ENCODE results near the gene ACBD5.
"Not testable (repeated sequence)": the region's sequence is repeated elsewhere in the genome, so short reads cannot be mapped to it uniquely, and the experiment has no call there.

ACBD5 gene

GRCh38 chr10:27158421-27158820 is 82.2 kb downstream of the ACBD5 start:
- intact Hi-C loops (cut with DNase I): no loop called here
- no peak for DNase-seq

- intact Hi-C loops (cut with DNase I): no loop called here
- DNase-seq: no peak
Observed at GRCh38 chr10:27157150-27157549, 83.4 kb downstream of the ACBD5 start.

GRCh38 chr10:27156566-27156965 is 84.0 kb downstream of the ACBD5 start:
- intact Hi-C loops (cut with DNase I); DNase-seq: not testable (repeated sequence)

GRCh38 chr10:27155066-27155754 is 85.4 kb downstream of the ACBD5 start, which contains the start of gene MASTL:
Gene MASTL (plus strand): TSS chr10:27155352. CDS start chr10:27155427, 75 bp downstream.
- DNase-seq: peak; percentile 82 to 97 (median 92)
- intact Hi-C loops (cut with DNase I): loop anchor here (2.0 kb wide), 2 partner anchors 54 to 86 kb away; partner anchors contain the start of genes ACBD5 and ANKRD26

GRCh38 chr10:27153845-27154193 is 86.8 kb downstream of the ACBD5 start:
- intact Hi-C loops (cut with DNase I): loop anchor here (2.0 kb wide), 2 partner anchors 53 to 87 kb away; partner anchors contain the start of genes ACBD5 and ANKRD26
- DNase-seq: peak in 22 of 42 donors; percentile 6 to 56 (median 31)

GRCh38 chr10:27153329-27153728 is 87.3 kb downstream of the ACBD5 start:
- no peak for DNase-seq
- intact Hi-C loops (cut with DNase I): no loop called here

- DNase-seq: no peak
- intact Hi-C loops (cut with DNase I): no loop called here
Observed at GRCh38 chr10:27152687-27153086, 87.9 kb downstream of the ACBD5 start.

GRCh38 chr10:27150261-27150660 is 90.3 kb downstream of the ACBD5 start:
- intact Hi-C loops (cut with DNase I): no loop called here
- no peak for DNase-seq

- intact Hi-C loops (cut with DNase I): no loop called here
- no peak for DNase-seq
Observed at GRCh38 chr10:27147701-27148100, 92.9 kb downstream of the ACBD5 start.

GRCh38 chr10:27145937-27146336 is 94.7 kb downstream of the ACBD5 start:
- intact Hi-C loops (cut with DNase I): no loop called here
- no peak for DNase-seq
